B cell (primary cell): Measurements from ENCODE around the gene PLA2G6. TPM values are rescaled to one million over a fixed set of nuclear protein-coding genes. Genes with fewer than 3 reads are reported as not detected.

ENCODE experiments used
- ATAC-seq: fragments of 200-7000 bp; cut with Tn5 transposase; one replicate; pipeline ENCODE4 v1.10.0; 2021; ENCODE audit warnings: low read depth, mild to moderate bottlenecking, moderate number of reproducible peaks, moderate library complexity
- CTCF ChIA-PET: fragments of 350-600 bp; sonication (Branson Sonifier 250); formaldehyde crosslinking; loops from one replicate; lab custom pipeline; 2021; ENCODE audit warnings: antibody characterized with exemption, inconsistent platforms; lab: Charles Lee
- POLR2A ChIA-PET: fragments of 350-600 bp; sonication (Branson Sonifier 250); formaldehyde crosslinking; loops from one replicate; lab custom pipeline; 2021; ENCODE audit warnings: antibody characterized with exemption; lab: Charles Lee
- DNase-seq: peaks from one replicate; pipeline ENCODE4 v3.0.0; 2013
- H2AFZ ChIP-seq: 2 replicates; pipeline ENCODE4 v1.6.1; 2012; ENCODE audit warnings: mild to moderate bottlenecking, low read depth, low read length; ENCODE audit not compliant: insufficient read depth, poor library complexity, severe bottlenecking
- H3K27ac ChIP-seq, 2 donors: 1 replicate in 1 of 2; 2 replicates in 1 of 2; pipeline ENCODE4 v1.5.1; 2012 to 2013; ENCODE audit warnings: low read length in 2 of 2, mild to moderate bottlenecking in 2 of 2, moderate library complexity in 1 of 2
- H3K27me3 ChIP-seq, 4 experiments: fragments of 200-600 bp in 1 of 4; sonication (generic) in 1 of 4; replicated peaks in 1 of 4; 1 replicate in 2 of 4; 2 replicates in 2 of 4; pipeline versions ENCODE4 v1.6.1 to v1.7.0; 2013 to 2016; ENCODE audit warnings: low read length in 3 of 4, mild to moderate bottlenecking in 2 of 4, mixed read lengths in 1 of 4, moderate library complexity in 1 of 4; ENCODE audit not compliant: insufficient read depth in 4 of 4, control insufficient read depth in 3 of 4; ENCODE audit errors: control extremely low read depth in 1 of 4
- H3K36me3 ChIP-seq, 2 experiments: replicated peaks in 1 of 2; 1 replicate in 1 of 2; 2 replicates in 1 of 2; pipeline versions ENCODE4 v1.6.1 to v1.7.1; 2013; ENCODE audit warnings: low read length in 1 of 2; ENCODE audit not compliant: insufficient read depth in 2 of 2, control insufficient read depth in 1 of 2; ENCODE audit errors: control extremely low read depth in 1 of 2, extremely low read depth in 1 of 2
- H3K4me1 ChIP-seq, 2 donors: fragments of 200-600 bp in 1 of 2; sonication (generic) in 1 of 2; 1 replicate in 1 of 2; 2 replicates in 1 of 2; pipeline versions ENCODE4 v1.5.1 to v1.6.1; 2013 to 2017; ENCODE audit warnings: low read length in 2 of 2; ENCODE audit not compliant: control insufficient read depth in 2 of 2, insufficient read depth in 2 of 2
- H3K4me2 ChIP-seq: replicated peaks from 2 replicates; pipeline ENCODE3; 2012; ENCODE audit warnings: mild to moderate bottlenecking, low read depth, low read length; ENCODE audit not compliant: poor library complexity, severe bottlenecking
- H3K4me3 ChIP-seq, 5 experiments: fragments of 200-600 bp in 1 of 5; sonication (generic) in 1 of 5; 1 replicate in 3 of 5; 2 replicates in 2 of 5; pipeline versions ENCODE4 v1.5.1 to v1.7.0; 2011 to 2016; ENCODE audit warnings: low read length in 4 of 5, mild to moderate bottlenecking in 4 of 5, low read depth in 2 of 5, control low read depth in 1 of 5, moderate library complexity in 1 of 5; ENCODE audit not compliant: insufficient read depth in 1 of 5; ENCODE audit errors: control extremely low read depth in 1 of 5, extremely low read depth in 1 of 5
- H3K79me2 ChIP-seq: fragments of 200-600 bp; sonication (generic); one replicate; pipeline ENCODE4 v1.6.0; 2016; ENCODE audit warnings: low read length; ENCODE audit not compliant: control insufficient read depth, insufficient read depth
- H3K9ac ChIP-seq: fragments of 200-600 bp; sonication (generic); 2 replicates; pipeline ENCODE4 v1.6.1; 2017; ENCODE audit warnings: mild to moderate bottlenecking, low read length, moderate library complexity
- H3K9me3 ChIP-seq, 3 donors: one replicate each; pipeline versions ENCODE4 v1.6.1 to v1.7.1; 2013; ENCODE audit warnings: low read length in 2 of 3; ENCODE audit not compliant: control insufficient read depth in 2 of 3, insufficient read depth in 1 of 3; ENCODE audit errors: control extremely low read depth in 1 of 3
- H4K20me1 ChIP-seq: 2 replicates; pipeline ENCODE4 v1.6.0; 2012; ENCODE audit warnings: mild to moderate bottlenecking, low read length; ENCODE audit not compliant: insufficient read depth, control insufficient read depth, poor library complexity, severe bottlenecking
- H3K27ac Mint-ChIP-seq: one replicate; pipeline ENCODE4 v1.8.0; 2021; ENCODE audit warnings: mixed read lengths
- H3K27me3 Mint-ChIP-seq: one replicate; pipeline ENCODE4 v1.8.0; 2021; ENCODE audit warnings: mixed read lengths
- H3K4me1 Mint-ChIP-seq: one replicate; pipeline ENCODE4 v1.8.0; 2021; ENCODE audit warnings: mixed read lengths
- H3K4me3 Mint-ChIP-seq: one replicate; pipeline ENCODE4 v1.8.0; 2021; ENCODE audit warnings: mixed read lengths
- H3K9me3 Mint-ChIP-seq: one replicate; pipeline ENCODE4 v1.8.0; 2022; ENCODE audit warnings: mixed read lengths; ENCODE audit not compliant: insufficient read depth
- CTCF ChIP-seq: fragments of 200-600 bp; IDR thresholded peaks from one replicate; pipeline ENCODE4 v1.8.0; 2022; ENCODE audit warnings: antibody characterized with exemption, mild to moderate bottlenecking
- EZH2 ChIP-seq: IDR thresholded peaks from 2 replicates; pipeline ENCODE4 v1.6.1; 2012; ENCODE audit warnings: borderline replicate concordance, low read depth, mild to moderate bottlenecking, moderate library complexity, low read length; ENCODE audit not compliant: insufficient read depth, poor library complexity, severe bottlenecking
- WGBS: methylation state at CpG from one replicate; pipeline ENCODE4 v1.1.5; 2013; ENCODE audit warnings: missing lambda C conversion rate; ENCODE audit not compliant: insufficient coverage; 5-methylcytosine and 5-hydroxymethylcytosine counted together
- intact Hi-C: fragments of 100-400 bp; cut with micrococcal nuclease; formaldehyde crosslinking; loops from one replicate; pipeline ENCODE4 v1.10.0; 2022
- polyA plus RNA-seq: library from polyadenylated mRNA; depleted of rRNA; stranded (reverse); fragments of >200 nt; gene quantifications from 2 replicates; pipeline ENCODE4 v1.2.3, GENCODE V29; 2012
- total RNA-seq, 2 donors: library from RNA; stranded (reverse); fragments of 120-200 nt in 1 of 2; gene quantifications; 1 replicate in 1 of 2; 2 replicates in 1 of 2; pipeline versions ENCODE4 v1.2.3 to v1.2.4, GENCODE V29; 2013 to 2022

The PLA2G6 gene
- total and polyA plus RNA-seq, 2 donors (not counting 1 experiment from before 2014, with no cell fraction given): 125 to 148 TPM

DNA sequence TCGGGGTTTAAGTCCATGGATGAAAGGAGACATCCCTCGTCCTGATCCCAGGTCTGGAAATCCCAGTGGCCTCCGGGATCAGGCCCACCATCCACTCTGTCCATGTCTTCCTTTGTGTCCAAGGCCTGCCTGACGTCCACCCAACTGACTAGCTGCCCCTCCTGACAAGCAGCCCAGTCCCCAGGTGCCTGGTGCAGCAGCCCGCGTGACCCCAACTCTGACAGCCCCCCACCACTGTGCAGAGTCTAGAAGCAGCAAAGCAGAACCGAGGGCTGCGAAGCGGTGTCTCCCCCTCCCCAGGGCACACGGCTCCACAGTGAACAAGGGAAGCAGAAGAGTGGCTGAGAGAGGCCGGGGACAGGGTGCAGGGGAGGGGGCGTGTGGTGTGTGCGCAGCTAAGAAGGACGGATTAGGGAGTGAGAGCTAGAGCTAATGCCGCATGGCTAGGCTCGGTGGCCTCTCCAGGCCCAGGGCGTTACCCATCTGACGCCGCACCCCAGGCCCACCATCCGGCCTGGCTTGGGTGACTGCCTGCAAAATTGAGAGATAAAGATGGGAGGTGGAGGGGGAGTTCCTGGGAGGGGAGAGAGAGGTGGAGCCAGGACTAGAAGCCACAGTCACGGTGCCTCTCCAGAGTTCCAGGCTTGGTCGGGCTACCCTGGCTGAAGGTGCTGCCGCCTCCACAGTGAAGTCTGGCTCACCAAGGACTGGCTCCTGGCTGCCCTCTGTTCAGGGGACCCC, 54.5 kb downstream of the PLA2G6 start:
- no peaks in the 10 kb centered on the region for H3K9me3 ChIP-seq
- H3K27ac ChIP-seq: no peak overlapping the region
- ATAC-seq (no peak), DNase-seq (no peak)
- no peak overlapping the region for H3K9ac ChIP-seq
- Mint-ChIP-seq H3K4me1 (no peaks in the 10 kb centered on the region), H3K4me3 (no peak overlapping the region), H3K27ac (no peak overlapping the region), H3K9me3 (no peaks in the 10 kb centered on the region), H3K27me3 (no peaks in the 10 kb centered on the region)
- TF ChIP-seq EZH2: no peak
- no peak for TF ChIP-seq CTCF
- intact Hi-C loops: no loop called here
- H3K27me3 ChIP-seq: no peaks in the 10 kb centered on the region
- H3K79me2 ChIP-seq: no peaks in the 10 kb centered on the region
- no peak overlapping the region for H3K4me3 ChIP-seq
- H2AFZ ChIP-seq: no peak overlapping the region
- 93% methylated on average over 19 of the region's 23 CpGs for WGBS
- no peaks in the 10 kb centered on the region for H3K4me1 ChIP-seq
- H4K20me1 ChIP-seq: no peaks in the 10 kb centered on the region
- POLR2A ChIA-PET: no interaction called here
- peaks cover 0 to 22% of the 10 kb centered on the region in 2 experiments for H3K36me3 ChIP-seq
- CTCF ChIA-PET: no interaction called here
- no peak overlapping the region for H3K4me2 ChIP-seq

GRCh38 chr22:38125751-38126201, 55.9 kb downstream of the PLA2G6 start:
- DNase-seq (no peak), ATAC-seq (no peak)
- TF ChIP-seq EZH2 (no peak), CTCF (no peak)
- Histone ChIP-seq H3K27me3 (no peaks in the 10 kb centered on the region), H2AFZ (no peak overlapping the region), H3K36me3 (peaks cover 0 to 15% of the 10 kb centered on the region in 2 experiments), H3K4me2 (no peak overlapping the region), H3K9me3 (no peaks in the 10 kb centered on the region), H3K9ac (no peak overlapping the region), H3K79me2 (no peaks in the 10 kb centered on the region), H4K20me1 (no peaks in the 10 kb centered on the region), H3K4me1 (no peaks in the 10 kb centered on the region), H3K4me3 (no peak overlapping the region), H3K27ac (no peak overlapping the region)
- H3K9me3 Mint-ChIP-seq: no peaks in the 10 kb centered on the region
- intact Hi-C loops: no loop called here
- WGBS: 99% methylated on average over 10 of the region's 11 CpGs
- no peak overlapping the region for H3K4me3 Mint-ChIP-seq
- H3K27me3 Mint-ChIP-seq: no peaks in the 10 kb centered on the region
- H3K27ac Mint-ChIP-seq: no peak overlapping the region
- no peaks in the 10 kb centered on the region for H3K4me1 Mint-ChIP-seq
- POLR2A ChIA-PET: no interaction called here
- CTCF ChIA-PET: no interaction called here
